Liver (tissue), 3 donors: Measurements from ENCODE around the gene HTR1E.

Experiments
- ATF3 ChIP-seq: IDR thresholded peaks from 2 replicates; pipeline ENCODE4 v1.6.1; 2016; ENCODE audit warnings: antibody characterized with exemption
- CTCF ChIP-seq: fragments of 150-350 bp; IDR thresholded peaks from 2 replicates; pipeline ENCODE4 v1.5.1; 2017; ENCODE audit warnings: improper control_type of control experiment, low read depth, low read length; ENCODE audit not compliant: missing input control
- EGR1 ChIP-seq, 2 donors: IDR thresholded peaks; 2 replicates each; pipeline ENCODE4 v1.6.1; 2016 to 2018; ENCODE audit warnings: antibody characterized with exemption in 2 of 2, low read depth in 2 of 2
- FOXA1 ChIP-seq: IDR thresholded peaks from 2 replicates; pipeline ENCODE4 v1.6.1; 2016; ENCODE audit warnings: antibody characterized with exemption
- GABPA ChIP-seq, 2 donors: IDR thresholded peaks in 1 of 2; conservative IDR thresholded peaks in 1 of 2; 2 replicates each; pipeline ENCODE4 v1.6.1; 2016; ENCODE audit warnings: antibody characterized with exemption in 2 of 2, mild to moderate bottlenecking in 1 of 2, moderate library complexity in 1 of 2
- JUND ChIP-seq, 2 donors: IDR thresholded peaks; 2 replicates each; pipeline ENCODE4 v1.6.1; 2016; ENCODE audit warnings: antibody characterized with exemption in 2 of 2
- MAX ChIP-seq: IDR thresholded peaks from 2 replicates; pipeline ENCODE4 v1.6.1; 2016; ENCODE audit warnings: antibody characterized with exemption
- RAD21 ChIP-seq, 2 donors: IDR thresholded peaks; 2 replicates each; pipeline ENCODE4 v1.6.1; 2016; ENCODE audit warnings: antibody characterized with exemption in 2 of 2, mild to moderate bottlenecking in 2 of 2
- REST ChIP-seq: IDR thresholded peaks from 2 replicates; pipeline ENCODE4 v1.6.1; 2016; ENCODE audit warnings: antibody characterized with exemption, mild to moderate bottlenecking
- RXRA ChIP-seq, 2 donors: IDR thresholded peaks; 2 replicates each; pipeline ENCODE4 v1.6.1; 2017 to 2018; ENCODE audit warnings: antibody characterized with exemption in 2 of 2, mild to moderate bottlenecking in 1 of 2
- SP1 ChIP-seq: IDR thresholded peaks from 2 replicates; pipeline ENCODE4 v1.6.1; 2018; ENCODE audit warnings: antibody characterized with exemption, mild to moderate bottlenecking
- TAF1 ChIP-seq: conservative IDR thresholded peaks from 2 replicates; pipeline ENCODE4 v1.6.1; 2016; ENCODE audit warnings: antibody characterized with exemption, mild to moderate bottlenecking
- YY1 ChIP-seq: IDR thresholded peaks from 2 replicates; pipeline ENCODE4 v1.6.1; 2016; ENCODE audit warnings: antibody characterized with exemption, mild to moderate bottlenecking
- donor health status: healthy.
- donor health status: healthy.

- TF ChIP-seq CTCF (no peak), RAD21 (IDR thresholded peaks at IDR 0.05) (no peak), ATF3 (no peak), TAF1 (no peak), SP1 (no peak), RXRA (IDR thresholded peaks at IDR 0.05) (no peak), GABPA (IDR thresholded peaks at IDR 0.05 in 1 of 2, conservative IDR thresholded peaks at IDR 0.05 in 1 of 2) (no peak), REST (no peak), JUND (IDR thresholded peaks at IDR 0.05) (no peak), EGR1 (IDR thresholded peaks at IDR 0.05; ENCODE audit: low read depth in 2 of 2) (no peak), YY1 (no peak), FOXA1 (no peak), MAX (no peak)
Measured at GRCh38 chr6:87045521-87046075, 108.3 kb downstream of the HTR1E start.
